ENCODE measurements around the gene TTC34.

GRCh38 chr1:2604156-2604843, 197.2 kb downstream of the TTC34 start:
- TF ChIP-seq EP300 (IDR thresholded peaks at IDR 0.05) = no peak
- TF ChIP-seq POLR2A (IDR thresholded peaks at IDR 0.05) = no peak
- TF ChIP-seq CTCF (IDR thresholded peaks at IDR 0.05) = no peak

Data from gastroesophageal sphincter (tissue), 3 donors.